Activated naive CD4-positive, alpha-beta T cell treated with anti-CD3 and anti-CD28 coated beads, Interleukin-2, amount 50 U/mL, for 16 hours (primary cell): ENCODE data around the gene AP1S1.
A peak's percentile ranks its signal among the peaks of the same experiment; 100 is the strongest.
"Not testable (repeated sequence)": the region's sequence is repeated elsewhere in the genome, so short reads cannot be mapped to it uniquely, and the experiment has no call there.

ENCODE experiments used
- DNase-seq: peaks from one replicate; pipeline ENCODE4 v3.0.0-alpha.2; 2020

The AP1S1 gene

DNA sequence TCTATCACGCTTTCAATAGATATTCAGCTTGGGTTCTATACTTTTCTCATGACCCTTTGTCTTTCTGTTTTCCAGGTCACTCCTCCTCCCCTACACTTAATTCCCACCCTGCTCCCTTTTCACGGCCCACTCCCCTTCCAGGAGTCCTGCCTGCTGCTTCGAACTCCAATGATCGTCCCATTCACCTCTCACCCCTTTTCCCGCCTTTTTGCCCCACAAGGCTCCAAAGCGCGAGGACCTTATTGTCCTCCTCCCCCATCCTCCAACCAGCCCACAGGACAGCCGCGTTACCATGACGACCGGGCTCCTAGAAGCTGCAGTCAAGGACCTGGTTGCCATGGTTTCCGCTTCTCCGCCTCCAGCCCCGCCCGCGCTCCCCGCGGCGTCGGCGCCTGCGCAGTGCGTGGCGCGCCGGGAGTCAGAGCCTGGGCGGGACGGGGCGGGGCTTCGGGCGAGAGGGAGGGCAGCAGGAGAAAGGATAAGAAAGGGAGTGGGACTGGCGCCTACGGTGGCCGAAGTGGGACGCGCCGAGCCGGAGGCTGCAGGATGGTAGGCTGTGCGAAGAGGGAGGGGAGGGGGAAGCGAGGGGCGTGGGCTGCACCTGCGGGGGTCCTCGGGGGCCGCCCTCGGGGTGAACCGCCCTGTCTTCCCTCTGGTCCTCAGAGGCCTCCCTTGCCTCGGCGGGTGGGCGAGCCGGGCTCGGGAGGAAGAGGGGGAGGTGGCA is at the start of gene AP1S1:
Gene AP1S1 (plus strand): TSS at position 508 of the 724 bp plus-strand sequence. CDS start 39 bp downstream, at position 547.
- DNase-seq, result peak; percentile 88

DNA sequence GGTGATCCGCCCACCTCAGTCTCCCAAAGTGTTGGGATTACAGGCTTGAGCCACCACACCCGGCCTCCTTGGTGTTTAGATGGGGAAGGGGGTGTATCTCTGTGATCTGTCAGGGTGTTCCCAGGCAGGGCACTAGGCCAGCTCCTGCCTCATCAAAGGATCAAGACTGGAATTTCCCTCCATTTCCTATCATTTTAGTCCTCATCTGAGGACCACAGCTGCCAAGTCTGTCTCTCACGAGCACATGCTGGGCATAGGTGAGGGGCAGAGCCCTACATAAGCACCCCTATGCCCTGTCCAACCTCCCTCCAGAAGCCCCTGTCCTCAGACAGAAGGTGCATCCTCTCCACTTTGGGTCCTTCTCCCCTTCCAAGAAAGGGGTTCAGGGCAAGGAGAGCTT is 49.5 kb upstream of the AP1S1 start:
- DNase-seq, result no peak

DNA sequence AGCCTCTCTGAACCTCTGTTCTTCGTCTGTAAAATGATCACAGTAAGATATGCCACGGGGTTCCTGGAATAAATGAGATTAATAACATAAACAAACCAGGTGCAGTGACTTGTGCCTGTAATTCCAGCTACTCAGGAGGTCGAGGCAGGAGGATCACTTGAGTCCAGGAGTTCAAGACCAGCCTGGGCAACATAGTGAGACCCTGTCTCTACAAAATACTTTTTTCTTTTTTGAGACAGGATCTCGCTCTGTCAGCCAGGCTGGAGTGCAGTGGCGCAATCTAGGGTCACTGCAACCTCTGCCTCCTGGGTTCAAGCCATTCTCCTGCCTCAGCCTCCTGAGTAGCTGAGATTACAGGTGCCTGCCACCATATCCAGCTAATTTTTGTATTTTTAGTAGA is 49.0 kb upstream of the AP1S1 start:
- DNase-seq, result not testable (repeated sequence)

DNA sequence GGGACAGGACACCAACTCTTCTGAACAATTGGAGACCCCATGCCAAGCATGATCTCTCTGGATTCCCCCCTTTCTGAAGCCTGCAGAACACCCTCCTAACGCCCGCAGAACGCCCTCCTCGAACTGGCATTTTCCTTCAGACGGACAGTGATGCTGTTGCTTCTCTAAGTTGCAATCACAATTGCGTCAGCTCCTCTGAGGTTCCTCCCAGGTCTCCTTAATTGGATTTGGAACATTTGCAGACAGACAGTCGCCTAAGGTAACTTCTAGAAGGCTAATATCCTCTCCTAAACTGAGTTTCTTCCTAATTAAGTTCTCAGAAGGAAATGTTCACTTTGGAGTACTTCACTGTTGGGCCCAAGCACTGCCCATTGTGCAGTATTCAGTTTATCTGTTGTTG is 47.9 kb upstream of the AP1S1 start:
- DNase-seq, result no peak

DNA sequence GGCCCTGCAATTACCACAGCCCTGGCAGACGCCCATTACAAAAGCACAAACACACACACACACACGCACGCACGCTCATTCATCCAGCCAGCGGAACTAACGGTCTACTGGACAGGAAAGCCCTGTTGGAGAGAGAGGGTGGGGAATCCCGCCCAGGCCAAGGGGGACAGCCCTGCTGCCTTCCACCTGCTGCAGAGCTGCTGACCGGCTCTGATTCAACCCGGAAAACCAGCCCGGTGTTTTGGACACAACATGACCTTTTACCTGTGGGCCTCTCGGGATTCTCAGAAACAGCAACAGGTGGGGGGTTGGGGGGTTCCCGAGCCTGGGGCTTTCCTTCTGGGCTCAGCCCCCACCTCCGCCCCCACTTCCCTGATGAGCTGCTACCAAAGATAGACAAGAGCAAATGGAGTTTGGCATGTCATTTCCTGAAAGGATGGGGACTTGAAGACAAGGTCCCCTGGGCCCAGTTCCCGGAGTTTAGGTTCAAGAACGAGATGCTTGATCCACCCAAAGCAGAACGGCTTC is 45.9 kb upstream of the AP1S1 start:
- DNase-seq, result no peak

DNA sequence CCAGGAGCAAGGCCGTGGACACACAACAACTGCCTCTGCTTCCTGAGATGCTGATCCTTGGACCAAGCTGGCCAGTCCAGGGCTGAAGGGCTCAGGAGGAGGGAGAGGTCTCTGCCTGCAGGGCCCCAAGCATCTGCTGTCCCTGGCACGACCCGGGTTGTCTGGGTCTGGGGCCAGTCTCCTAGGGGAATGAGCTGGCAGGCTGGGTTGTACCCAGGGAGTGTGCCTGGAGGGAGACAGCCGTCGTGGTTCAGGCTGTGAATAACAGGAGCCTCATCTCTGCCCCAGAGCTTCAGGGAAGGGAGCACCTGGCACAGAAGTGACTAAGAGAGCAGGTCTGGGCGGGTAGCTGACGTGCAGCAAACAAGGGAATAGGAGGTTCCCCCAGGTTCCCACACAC is 45.3 kb upstream of the AP1S1 start:
- DNase-seq, result no peak

DNA sequence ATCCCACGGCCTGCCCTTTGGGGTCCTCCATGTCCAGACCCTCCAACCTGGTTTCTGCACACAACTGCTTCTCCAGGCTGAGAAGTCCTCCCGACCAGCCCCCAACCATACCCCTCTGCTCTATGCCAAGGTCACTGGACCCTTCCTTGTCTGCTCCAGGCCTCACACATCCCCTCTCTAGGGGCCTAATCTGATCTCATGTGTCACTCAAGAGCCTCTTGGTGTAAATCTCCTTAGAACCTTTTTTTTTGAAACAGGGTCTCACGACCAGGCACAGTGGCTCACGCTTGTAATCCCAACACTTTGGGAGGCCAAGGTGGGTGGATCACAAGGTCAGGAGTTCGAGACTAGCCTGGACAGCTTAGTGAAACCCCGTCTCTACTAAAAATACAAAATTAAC is 44.9 kb upstream of the AP1S1 start:
- no peak for DNase-seq

DNA sequence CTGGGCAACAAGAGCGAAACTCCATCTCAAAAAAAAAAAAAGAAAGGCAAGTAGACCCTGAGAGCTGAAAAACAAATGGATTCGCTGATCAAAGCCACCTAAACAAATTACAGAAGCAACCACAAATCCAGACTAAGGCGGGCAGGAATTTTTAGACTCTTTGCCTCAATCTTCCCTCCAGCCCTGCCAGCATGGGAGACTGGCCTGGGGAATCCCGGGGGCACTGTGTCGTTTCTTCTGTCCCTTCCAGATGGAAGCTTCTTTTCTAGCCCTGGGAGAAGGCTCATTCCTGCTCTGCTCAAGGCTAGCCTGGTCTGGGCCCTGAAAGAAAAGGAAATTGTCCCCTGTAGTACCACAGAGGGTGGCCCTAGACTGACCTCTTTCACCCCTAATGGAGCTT is 43.0 kb upstream of the AP1S1 start:
- no peak for DNase-seq

DNA sequence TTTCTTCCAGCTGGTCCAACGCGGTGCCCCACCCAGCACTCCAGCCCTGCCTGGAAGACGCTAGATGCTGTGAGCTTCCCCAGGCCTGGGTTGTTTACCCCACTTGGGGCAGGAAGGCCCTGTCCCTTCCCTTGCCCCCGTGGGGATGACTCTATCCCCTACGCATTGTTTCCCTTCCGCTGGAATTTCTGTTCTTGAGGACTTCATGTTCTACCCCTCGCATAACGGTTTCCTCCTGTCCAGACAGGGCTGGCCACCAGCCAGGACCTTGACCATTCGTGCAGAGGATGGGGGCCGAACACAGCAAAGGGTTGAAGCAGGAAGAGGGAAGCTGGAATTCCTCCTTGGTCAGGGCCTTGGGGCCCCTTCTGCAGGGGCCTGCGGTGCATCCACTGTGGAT is 42.0 kb upstream of the AP1S1 start:
- no peak for DNase-seq

DNA sequence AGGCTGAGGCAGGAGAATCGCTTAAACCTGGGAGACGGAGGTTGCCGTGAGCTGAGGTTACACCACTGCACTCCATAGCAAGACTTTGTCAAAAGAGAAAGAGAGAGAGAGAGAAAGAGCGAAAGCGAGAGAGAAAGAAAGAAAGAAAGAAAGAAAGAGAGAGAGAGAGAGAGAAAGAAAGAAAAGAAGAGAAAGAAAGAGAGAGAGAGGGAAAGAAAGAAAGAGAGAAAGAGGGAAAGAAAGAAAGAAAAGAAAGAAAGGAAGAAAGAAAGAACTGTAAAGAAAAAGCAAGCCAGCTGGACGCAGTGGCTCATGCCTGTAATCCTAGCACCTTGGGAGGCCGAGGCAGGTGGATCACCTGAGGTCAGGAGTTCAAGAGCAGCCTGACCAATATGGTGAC is 41.1 kb upstream of the AP1S1 start:
- DNase-seq, result not testable (repeated sequence)

DNA sequence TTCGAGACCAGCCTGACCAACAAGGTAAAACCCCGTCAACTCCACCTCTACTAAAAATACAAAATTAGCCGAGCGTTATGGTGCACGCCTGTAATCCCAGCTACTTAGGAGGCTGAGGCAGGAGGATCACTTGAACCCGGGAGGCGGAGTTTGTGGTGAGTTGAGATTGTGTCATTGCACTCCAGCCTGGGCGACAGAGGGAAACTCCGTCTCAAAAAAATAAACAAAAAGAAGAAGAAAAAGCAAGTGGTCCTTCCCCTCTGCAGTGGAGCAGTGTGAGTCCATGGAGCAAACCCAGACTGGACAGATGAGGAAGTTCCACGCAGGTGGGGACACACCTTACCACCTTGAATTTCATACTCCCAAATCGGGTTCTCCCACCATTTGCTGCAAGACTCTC is 40.4 kb upstream of the AP1S1 start:
- no peak for DNase-seq

DNA sequence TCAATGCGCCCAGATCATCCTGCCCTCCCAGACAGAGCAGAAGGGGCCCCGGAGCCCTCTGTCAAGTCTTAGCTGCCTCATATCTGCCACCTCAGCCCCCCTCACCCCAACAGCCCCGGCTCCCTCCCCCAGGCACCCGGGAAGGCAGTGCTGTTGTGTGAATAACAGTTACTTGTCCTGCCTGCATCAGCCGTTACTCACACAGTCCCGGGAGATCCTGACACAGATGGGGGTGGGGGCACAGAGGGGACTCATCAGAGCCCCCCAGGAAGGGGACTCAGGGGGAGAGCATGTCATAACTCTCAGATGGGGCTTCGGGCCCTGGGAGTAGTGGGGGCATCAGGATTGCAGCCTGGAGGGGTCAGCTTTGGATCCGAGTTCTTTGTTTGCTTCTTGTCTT is 39.8 kb upstream of the AP1S1 start:
- no peak for DNase-seq

DNA sequence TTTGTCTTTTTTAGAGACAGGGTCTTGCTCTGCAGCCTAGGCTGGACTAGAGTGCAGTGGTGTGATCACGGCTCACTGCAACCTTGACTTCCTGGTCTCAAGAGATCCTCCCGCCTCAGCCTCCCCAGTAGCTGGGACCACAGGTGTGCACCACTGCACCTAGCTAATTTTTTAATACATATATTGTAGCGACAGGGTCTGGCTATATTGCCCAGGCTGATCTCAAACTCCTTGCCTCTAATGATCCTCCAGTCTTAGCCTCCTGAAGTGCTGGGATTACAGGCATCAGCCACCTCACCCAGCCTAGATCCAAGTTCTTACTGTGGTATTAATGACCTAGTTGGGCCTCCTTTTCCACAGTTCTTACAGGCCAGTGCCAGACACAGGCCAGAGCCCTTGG is 39.1 kb upstream of the AP1S1 start:
- DNase-seq, result no peak

DNA sequence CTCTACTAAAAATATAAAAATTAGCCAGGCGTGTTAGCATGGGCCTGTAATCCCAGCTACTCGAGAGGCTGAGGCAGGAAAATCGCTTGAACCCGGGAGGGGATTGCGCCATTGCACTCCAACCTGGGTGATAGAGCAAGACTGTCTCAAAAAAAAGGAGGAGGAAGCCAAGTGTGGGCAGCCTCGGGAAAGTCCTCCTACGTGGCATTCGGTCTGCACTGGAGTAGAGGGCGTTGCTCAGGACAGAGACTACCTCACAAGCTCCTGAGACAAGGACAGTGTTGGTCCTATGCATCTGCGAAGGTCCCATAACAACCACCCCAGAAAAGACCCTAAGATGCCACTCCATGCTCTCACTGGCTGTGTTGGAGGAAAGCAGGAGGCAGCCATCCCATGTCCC is 37.4 kb upstream of the AP1S1 start:
- no peak for DNase-seq

DNA sequence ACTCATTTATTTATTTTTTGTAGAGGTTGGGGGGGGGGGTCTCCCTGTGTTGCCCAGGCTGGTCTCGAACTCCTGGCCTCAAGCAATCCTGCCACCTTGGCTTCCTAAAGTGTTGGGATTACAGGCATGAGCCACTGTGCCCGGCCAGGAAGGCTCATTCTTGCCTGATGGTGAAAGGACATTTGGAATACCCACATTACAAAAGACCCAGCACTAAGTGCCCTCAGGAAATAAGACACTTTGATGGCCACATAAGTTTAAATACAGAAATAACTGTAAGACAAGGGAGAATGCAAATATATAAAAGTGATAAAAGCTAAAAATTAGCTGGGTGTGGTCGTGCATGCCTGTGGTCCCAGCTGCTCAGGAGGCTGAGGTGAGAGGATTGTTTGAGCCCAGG is 35.4 kb upstream of the AP1S1 start:
- DNase-seq, result no peak

DNA sequence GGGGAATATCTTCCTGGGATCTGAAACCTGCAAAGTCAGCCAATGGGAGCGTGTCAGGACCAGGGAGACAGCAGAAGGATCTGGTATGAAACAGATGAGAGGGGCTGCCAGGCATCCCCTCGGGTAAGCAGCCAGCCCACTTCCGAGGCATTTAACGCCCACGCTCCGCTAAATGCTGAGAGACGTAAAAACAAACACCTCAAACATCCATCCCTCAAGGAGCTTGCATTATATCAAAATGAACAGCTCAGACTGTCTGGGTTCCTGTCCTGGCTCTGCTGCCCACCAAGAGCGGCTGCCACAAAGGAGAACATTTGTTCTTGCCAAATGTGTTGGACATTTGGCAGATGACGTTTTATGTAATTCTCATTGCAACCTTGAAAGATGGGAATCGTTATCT is 34.4 kb upstream of the AP1S1 start:
- no peak for DNase-seq

DNA sequence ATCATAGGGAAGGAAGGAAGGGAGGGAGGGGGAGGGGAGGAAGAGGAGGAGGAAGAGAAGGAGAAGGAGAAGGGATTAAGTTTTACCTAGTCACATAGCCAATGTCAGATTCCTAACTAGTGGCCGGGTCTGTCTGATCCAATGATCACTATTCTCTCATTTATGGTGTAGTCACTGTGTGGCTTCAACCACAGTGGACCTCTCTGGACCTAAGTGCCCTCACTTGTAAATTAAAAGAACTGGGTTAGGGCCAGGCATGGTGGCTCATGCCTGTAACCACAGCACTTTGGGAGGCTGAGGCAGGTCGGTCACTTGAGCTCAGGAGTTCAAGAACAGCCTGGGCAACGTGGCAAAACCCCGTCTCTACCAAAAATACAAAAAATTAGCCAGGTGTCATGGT is 34.0 kb upstream of the AP1S1 start:
- DNase-seq, result no peak

DNA sequence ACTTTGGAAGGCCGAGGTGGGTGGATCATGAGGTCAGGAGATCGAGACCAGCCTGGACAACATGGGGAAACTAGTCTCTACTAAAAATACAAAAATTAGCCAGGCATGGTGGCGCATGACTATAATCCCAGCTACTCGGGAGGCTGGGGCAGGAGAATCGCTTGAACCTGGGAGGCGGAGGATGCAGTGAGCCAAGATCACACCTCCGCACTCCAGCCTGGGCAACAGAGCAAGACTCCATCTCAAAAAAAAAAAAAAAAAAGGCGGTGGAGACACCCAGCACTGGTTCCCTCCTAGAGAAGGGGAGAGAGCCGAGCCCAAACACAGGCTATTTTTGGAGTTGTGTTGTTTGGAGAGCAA is 32.7 kb upstream of the AP1S1 start:
- DNase-seq, result not testable (repeated sequence)

DNA sequence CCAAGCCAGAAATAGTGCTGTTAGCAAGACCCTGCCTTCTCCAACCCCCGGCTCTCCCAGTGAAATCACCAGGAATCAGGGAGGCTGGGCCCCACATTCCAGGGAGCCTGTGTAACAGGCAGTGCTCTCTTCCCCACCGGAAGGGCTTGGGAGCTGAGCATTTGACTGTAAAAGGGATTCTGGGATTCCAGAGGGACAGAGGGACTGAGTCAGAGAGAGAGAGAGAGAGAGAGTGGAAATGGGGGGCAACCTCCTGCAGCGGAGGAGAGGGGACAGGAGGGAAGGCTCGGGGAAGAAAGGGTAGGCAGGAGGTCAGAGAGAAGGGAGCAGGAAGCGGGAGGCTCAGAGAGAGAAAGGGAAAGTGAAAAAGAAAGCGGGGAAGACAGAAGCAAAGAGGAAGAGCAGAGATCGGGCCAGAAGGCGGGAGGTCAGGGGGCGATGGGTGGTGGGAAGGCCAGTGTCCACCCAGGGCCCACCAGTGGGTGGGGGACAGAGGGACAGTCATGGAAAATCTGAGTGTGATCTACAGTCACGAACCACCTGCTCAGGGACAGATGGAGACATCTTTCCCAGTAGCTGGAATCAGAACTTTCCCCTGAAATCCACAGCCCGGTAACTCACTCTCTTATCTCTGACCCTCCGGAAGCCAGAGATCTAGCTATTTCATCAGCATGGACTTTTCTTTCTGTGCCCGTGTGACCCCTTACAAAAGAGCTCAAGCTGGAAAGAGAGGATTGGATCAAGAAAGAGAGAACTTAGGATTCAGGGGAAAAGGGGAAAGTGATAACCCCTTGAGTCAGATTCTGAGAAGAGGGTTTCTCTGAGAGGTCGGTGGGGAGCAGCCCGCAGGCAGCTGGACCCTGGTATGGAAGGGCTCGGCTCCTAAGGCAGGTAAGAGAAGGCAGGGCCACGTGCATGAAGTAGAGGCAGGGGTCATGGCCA is 32.0 kb upstream of the AP1S1 start:
- no peak for DNase-seq

DNA sequence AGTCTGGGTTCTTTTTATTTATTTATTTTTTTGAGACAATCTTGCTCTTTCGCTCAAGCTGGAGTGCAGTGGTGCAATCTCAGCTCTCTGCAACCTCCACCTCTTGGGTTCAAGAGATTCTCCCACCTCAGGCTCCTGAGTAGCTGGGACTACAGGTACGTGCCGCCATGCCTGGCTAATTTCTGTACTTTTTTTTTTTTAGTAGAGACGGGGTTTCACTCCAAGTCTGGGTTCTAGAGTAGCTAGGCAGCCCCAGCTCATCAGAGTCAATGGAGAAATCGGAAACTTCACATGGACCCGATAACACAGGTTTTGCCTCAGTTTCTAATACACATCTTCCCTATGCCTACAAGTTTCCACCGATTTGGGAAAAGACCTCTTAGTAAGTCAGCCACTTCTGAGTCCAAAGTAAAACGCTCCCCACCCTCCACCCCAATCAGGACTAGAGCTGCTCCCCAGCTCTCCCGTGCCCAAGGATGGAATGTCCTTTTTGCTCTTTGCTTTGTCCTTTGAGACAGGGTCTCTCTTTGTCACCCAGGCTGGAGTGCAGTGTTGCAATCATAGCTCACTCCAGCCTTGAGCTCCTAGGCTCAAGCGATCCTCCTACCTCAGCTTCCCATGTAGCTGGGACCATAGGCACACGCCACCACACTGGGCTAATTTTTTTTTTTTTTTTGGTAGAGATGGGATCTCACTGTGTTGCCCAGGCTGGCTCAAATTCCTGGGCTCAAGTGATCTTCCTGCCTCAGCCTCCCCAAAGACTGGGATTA is 31.2 kb upstream of the AP1S1 start:
- DNase-seq, result no peak

DNA sequence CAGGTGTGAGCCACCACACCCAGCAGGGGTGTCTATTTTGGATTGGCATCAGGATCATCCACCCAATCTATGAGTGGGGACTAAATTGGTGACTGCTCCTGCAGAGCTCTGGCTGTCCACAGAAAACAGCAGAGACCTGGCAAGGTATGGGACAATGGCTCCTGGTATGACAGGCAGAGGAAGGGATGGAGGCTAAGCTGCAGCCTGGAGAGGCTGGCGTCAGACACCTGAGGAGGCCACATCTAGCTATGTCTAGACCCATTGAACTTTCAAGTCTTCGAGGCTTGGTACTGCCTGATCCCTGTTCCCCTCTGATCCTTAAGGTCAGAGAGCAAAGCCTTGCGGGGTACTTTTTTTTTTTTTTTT is 30.6 kb upstream of the AP1S1 start:
- no peak for DNase-seq

DNA sequence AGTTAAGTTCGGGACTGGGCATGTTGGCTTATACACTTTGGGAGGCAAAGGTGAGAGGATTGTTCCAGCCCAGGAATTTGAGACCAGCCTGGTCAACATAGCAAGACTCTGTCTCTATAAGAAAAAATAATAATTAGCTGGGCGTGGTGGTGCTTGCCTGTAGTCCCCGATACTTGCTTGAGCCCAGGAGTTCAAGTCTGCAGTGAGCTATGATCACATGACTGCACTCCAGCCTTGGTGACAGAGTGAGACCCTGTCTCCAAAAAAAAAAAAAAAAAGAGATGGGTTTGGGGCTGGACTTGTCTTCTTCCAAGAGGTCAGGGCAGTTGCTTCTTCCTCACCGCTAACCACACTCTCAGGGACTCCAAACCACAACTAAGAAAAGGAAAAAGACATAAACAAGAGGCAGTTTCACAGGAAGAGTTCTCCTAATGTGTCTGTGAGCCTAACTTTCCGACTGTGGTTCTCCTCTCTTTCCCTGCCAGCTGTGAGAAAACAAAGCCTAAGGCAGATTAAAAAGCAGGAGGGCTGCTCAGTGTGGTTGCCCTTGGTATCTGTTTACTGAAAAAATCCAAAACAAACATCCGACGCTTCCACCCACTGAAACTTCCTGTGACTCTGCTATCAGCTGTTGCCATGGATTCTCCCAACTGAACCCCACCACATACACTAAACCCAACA is 29.8 kb upstream of the AP1S1 start:
- DNase-seq, result no peak
